GM12874 (cell line): ENCODE results near the gene ZNF792.

Experiments used
- CTCF ChIP-seq: IDR thresholded peaks from 2 replicates; pipeline ENCODE4 v1.5.1; 2011; ENCODE audit warnings: low read depth, mild to moderate bottlenecking, control low read depth, low read length, moderate library complexity; ENCODE audit not compliant: insufficient read depth

The ZNF792 gene

GRCh38 chr19:34963573-34964406 lies at the start of gene ZNF792:
Gene ZNF792, minus strand, starts transcription at chr19:34964229. Its CDS starts 567 bp downstream, at chr19:34963662.
- no peak for TF ChIP-seq CTCF

- TF ChIP-seq CTCF = peak; percentile 99
These were observed 49.2 kb upstream of the ZNF792 start for GRCh38 chr19:35013041-35013819.

- TF ChIP-seq CTCF = no peak
These were observed 48.0 kb upstream of the ZNF792 start for GRCh38 chr19:35011737-35012682.

GRCh38 chr19:35011091-35011689 lies 47.2 kb upstream of the ZNF792 start:
- TF ChIP-seq CTCF = no peak

GRCh38 chr19:35009424-35010415 lies 45.7 kb upstream of the ZNF792 start:
- no peak for TF ChIP-seq CTCF

GRCh38 chr19:35008891-35009341 lies 44.9 kb upstream of the ZNF792 start:
- TF ChIP-seq CTCF = no peak
